GM13977 (cell line): ENCODE measurements around the gene TTC7B.

ENCODE experiments used
- DNase-seq: peaks from one replicate; pipeline ENCODE4 v3.0.0; 2012; ENCODE audit warnings: low spot score
- CTCF ChIP-seq: IDR thresholded peaks from 2 replicates; pipeline ENCODE4 v1.5.1; 2012; ENCODE audit warnings: mild to moderate bottlenecking, control low read depth; ENCODE audit not compliant: insufficient read depth; ENCODE audit errors: extremely low read depth, missing control alignments
- in situ Hi-C: fragments of 300-500 bp; cut with MboI; formaldehyde crosslinking; loops from one replicate; pipeline ENCODE4 v1.12.0; 2022; ENCODE audit warnings: low sequenced_read_pairs, low pct_unique_long_range_greater_than_20kb, mixed read lengths, inconsistent platforms; ENCODE audit not compliant: unreplicated experiment

TTC7B gene

GRCh38 chr14:90649083-90649482 lies 167.1 kb downstream of the TTC7B start:
- DNase-seq, result no peak
- in situ Hi-C loops, result no loop called here
- TF ChIP-seq CTCF, result no peak

- TF ChIP-seq CTCF, result no peak
- in situ Hi-C loops, result no loop called here
- DNase-seq, result no peak
These were observed 167.8 kb downstream of the TTC7B start for GRCh38 chr14:90648421-90648820.

- no peak for DNase-seq
- in situ Hi-C loops, result no loop called here
- no peak for TF ChIP-seq CTCF
These were observed 168.7 kb downstream of the TTC7B start for GRCh38 chr14:90647473-90648005.

DNA sequence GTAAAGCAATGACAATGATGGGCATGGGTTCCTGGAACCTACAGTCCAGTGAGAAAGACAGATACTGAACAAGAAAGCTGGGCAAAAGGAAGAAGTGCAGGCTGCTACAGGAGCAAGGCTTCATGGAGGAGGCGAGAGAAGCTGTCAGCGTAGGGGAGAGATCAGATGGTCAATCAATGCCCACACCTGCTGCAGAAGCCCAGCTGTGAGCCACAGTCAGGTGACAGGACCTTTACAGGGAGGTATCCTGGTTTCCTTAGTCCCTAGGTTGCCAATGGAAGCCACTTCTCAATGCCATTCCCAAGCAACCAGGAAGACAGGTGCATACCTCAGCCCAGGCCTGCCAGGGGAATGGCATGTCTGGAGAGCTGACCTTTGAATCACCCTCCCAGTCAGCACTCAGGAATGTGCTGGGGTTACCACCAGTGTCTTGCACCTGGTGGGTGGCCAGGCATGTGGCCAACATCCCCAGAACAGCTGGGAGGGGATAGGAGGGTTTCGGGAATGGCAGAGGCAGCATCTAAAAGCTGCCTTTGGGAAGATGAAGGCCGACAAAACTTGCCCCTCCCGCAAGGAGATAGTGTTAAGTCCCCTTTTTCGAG lies 170.3 kb downstream of the TTC7B start:
- TF ChIP-seq CTCF, result no peak
- in situ Hi-C loops, result no loop called here
- DNase-seq, result no peak

DNA sequence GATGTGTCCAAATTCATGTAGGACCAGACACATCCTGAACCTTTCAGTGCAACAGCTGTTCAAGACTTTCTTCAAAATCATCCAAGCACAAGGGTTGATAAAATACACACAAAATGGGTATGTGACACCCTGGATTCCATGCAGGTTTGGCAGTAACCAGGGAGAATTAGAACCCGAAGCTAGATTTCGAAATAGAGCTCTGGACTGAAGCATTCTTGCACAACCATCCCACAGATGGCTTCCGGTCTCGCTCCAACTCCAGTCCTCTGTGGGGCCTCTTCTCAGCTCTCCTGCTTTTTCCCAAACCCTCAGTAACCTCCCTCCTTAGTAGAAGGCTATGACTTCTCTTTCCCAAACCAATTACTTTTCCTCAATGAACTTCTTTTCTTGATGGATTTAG lies 171.3 kb downstream of the TTC7B start:
- TF ChIP-seq CTCF, result no peak
- in situ Hi-C loops, result no loop called here
- no peak for DNase-seq

DNA sequence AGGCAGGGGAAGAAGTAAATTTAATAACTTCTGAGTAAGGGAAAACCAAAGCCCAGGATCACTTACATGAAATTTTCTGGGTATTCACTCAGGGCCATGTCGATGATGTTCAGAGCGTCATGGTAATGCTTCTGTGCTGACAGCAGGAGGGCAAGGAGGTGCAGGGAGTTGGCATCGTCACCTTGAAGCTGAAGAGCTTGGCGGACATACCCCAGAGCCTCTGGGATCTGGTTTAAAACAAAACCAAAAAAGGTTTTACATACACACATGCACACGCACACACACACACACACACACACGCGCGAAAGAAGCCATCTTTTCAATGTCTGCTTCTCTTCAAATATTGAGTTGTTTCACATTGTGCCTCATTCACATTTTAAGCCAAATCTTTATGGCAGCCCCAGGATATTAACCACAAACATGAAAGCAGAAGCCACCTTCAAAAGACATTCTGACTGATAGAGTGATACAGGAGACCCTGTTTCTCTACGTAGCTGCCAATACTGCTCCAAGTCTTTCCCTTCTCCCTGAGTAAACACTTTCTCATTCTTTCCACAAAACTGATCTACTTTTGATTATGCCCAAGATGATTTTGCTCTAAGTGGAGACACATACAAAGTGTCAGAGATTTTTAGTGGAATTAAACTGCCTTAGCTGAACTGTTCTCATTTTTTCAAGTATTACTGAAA lies 172.1 kb downstream of the TTC7B start:
- no peak for TF ChIP-seq CTCF
- DNase-seq, result no peak
- in situ Hi-C loops, result no loop called here
